Breast epithelium (tissue), 3 donors: ENCODE data around the gene GLDN.

Experiments used
- CTCF ChIP-seq, 3 donors: fragments of 450-650 bp; IDR thresholded peaks; one replicate each; pipeline ENCODE4 v1.5.1; 2016 to 2017; ENCODE audit warnings: antibody characterized with exemption in 3 of 3, mild to moderate bottlenecking in 3 of 3, moderate library complexity in 3 of 3
- POLR2A ChIP-seq: fragments of 450-650 bp; IDR thresholded peaks from one replicate; pipeline ENCODE4 v1.6.1; 2016; ENCODE audit warnings: antibody characterized with exemption, mild to moderate bottlenecking, moderate library complexity

GRCh38 chr15:51377038-51377786 lies 35.8 kb downstream of the GLDN start:
- TF ChIP-seq POLR2A (no peak), CTCF (IDR thresholded peaks at IDR 0.05) (no peak)
